HCT116 (cell line): ENCODE measurements around the gene RPL26. TPM values are rescaled to one million over a fixed set of nuclear protein-coding genes. Genes with fewer than 3 reads are reported as not detected.

Experiments
- ATAC-seq: fragments of 200-7000 bp; cut with Tn5 transposase; 2 replicates; pipeline ENCODE4 v1.9.1; 2020; ENCODE audit warnings: mild to moderate bottlenecking, moderate library complexity
- BruUV-seq: library from RNA; stranded (reverse); fragments of 400-500 nt; replicated peaks from 2 replicates; lab custom pipeline; 2021; lab: Mats Ljungman, UMichigan
- CTCF ChIA-PET: fragments of 300-600 bp; sonication (Branson Sonifier 250); formaldehyde crosslinking; loops from one replicate; lab custom pipeline; 2021; ENCODE audit warnings: antibody characterized with exemption; lab: Charles Lee
- POLR2A ChIA-PET: fragments of 300-600, 350-600 bp; sonication (Branson Sonifier 250); formaldehyde crosslinking; loops from one replicate; lab custom pipeline; 2021; ENCODE audit warnings: antibody characterized with exemption; lab: Charles Lee
- RAD21 ChIA-PET, 2 experiments: fragments of 300-600 bp; sonication (Branson Sonifier 250); formaldehyde crosslinking; loops; one replicate each; lab custom pipeline; 2023; ENCODE audit warnings: low total read pairs in 2 of 2; ENCODE audit not compliant: uncharacterized antibody in 2 of 2, unreplicated experiment in 2 of 2, low non-redundant PET in 1 of 2; lab: Charles Lee
- DNase-seq: peaks from one replicate; pipeline ENCODE4 v3.0.0-alpha.2; 2010; ENCODE audit warnings: low read depth, low spot score
- H2AFZ ChIP-seq: fragments of 200-600 bp; shearing (Covaris generic), sonication (generic); 2 replicates; pipeline ENCODE4 v1.6.1; 2017; ENCODE audit warnings: low read depth, mixed run types, mixed read lengths, antibody characterized with exemption, low read length; ENCODE audit not compliant: poor library complexity, severe bottlenecking
- H3K27ac ChIP-seq: 2 replicates; pipeline ENCODE4 v1.5.1; 2012; ENCODE audit warnings: low read depth, low read length
- H3K27me3 ChIP-seq: fragments of 200-600 bp; sonication (generic); 2 replicates; pipeline ENCODE4 v1.6.1; 2016; ENCODE audit warnings: mixed run types, low read length, mixed read lengths; ENCODE audit not compliant: insufficient read depth
- H3K36me3 ChIP-seq, 2 experiments: fragments of 200-500 bp in 1 of 2; fragments of 200-600 bp in 1 of 2; sonication (Bioruptor generic) in 1 of 2; sonication (generic) in 1 of 2; 2 replicates each; pipeline versions ENCODE4 v1.5.1 to v1.6.1; 2014 to 2016; ENCODE audit warnings: low read length in 2 of 2, inconsistent platforms in 1 of 2, mixed read lengths in 1 of 2, mixed run types in 1 of 2; ENCODE audit not compliant: insufficient read depth in 2 of 2, control insufficient read depth in 1 of 2
- H3K4me1 ChIP-seq, 2 experiments: fragments of 200-600 bp in 1 of 2; sonication (generic) in 1 of 2; 2 replicates each; pipeline versions ENCODE4 v1.5.1 to v1.6.1; 2012 to 2017; ENCODE audit warnings: low read length in 2 of 2, inconsistent platforms in 1 of 2, mild to moderate bottlenecking in 1 of 2, mixed read lengths in 1 of 2, mixed run types in 1 of 2, moderate library complexity in 1 of 2; ENCODE audit not compliant: insufficient read depth in 2 of 2, control insufficient read depth in 1 of 2
- H3K4me2 ChIP-seq: fragments of 200-600 bp; sonication (generic); 2 replicates; pipeline ENCODE4 v1.6.1; 2017; ENCODE audit warnings: mixed run types, low read length, mixed read lengths
- H3K4me3 ChIP-seq, 2 experiments: fragments of 200-600 bp in 1 of 2; sonication (generic) in 1 of 2; replicated peaks in 1 of 2; 2 replicates each; pipeline ENCODE4 v1.5.1; 2011 to 2016; ENCODE audit warnings: low read length in 2 of 2, control low read depth in 1 of 2, low read depth in 1 of 2, mild to moderate bottlenecking in 1 of 2, mixed read lengths in 1 of 2, mixed run types in 1 of 2
- H3K79me2 ChIP-seq: fragments of 200-600 bp; sonication (generic); 2 replicates; pipeline ENCODE4 v1.6.1; 2017; ENCODE audit warnings: mild to moderate bottlenecking, mixed run types, low read length, moderate library complexity, mixed read lengths; ENCODE audit not compliant: insufficient read depth
- H3K9ac ChIP-seq: fragments of 200-600 bp; sonication (generic); 2 replicates; pipeline ENCODE4 v1.6.1; 2016; ENCODE audit warnings: low read length, mixed read lengths
- H3K9me2 ChIP-seq: fragments of 200-600 bp; sonication (generic), shearing (Covaris generic); 2 replicates; pipeline ENCODE4 v1.6.1; 2017; ENCODE audit warnings: mixed run types, mild to moderate bottlenecking, moderate library complexity; ENCODE audit not compliant: insufficient read depth
- H3K9me3 ChIP-seq, 2 experiments: fragments of 200-500 bp in 1 of 2; fragments of 200-600 bp in 1 of 2; sonication (Bioruptor generic) in 1 of 2; sonication (generic) in 1 of 2; 2 replicates each; pipeline ENCODE4 v1.6.1; 2014 to 2017; ENCODE audit warnings: low read length in 2 of 2, mixed read lengths in 2 of 2, inconsistent platforms in 1 of 2, low read depth in 1 of 2, mild to moderate bottlenecking in 1 of 2, mixed run types in 1 of 2, moderate library complexity in 1 of 2; ENCODE audit not compliant: control insufficient read depth in 1 of 2, insufficient read depth in 1 of 2
- H4K20me1 ChIP-seq: fragments of 200-600 bp; sonication (generic), shearing (Covaris generic); 2 replicates; pipeline ENCODE4 v1.6.1; 2017; ENCODE audit warnings: mixed run types, mild to moderate bottlenecking, moderate library complexity; ENCODE audit not compliant: insufficient read depth
- CBX3 ChIP-seq: IDR thresholded peaks from 2 replicates; pipeline ENCODE4 v1.6.1; 2012; ENCODE audit warnings: low read depth
- CEBPB ChIP-seq: IDR thresholded peaks from 2 replicates; pipeline ENCODE4 v1.6.1; 2012; ENCODE audit warnings: low read depth
- CTCF ChIP-seq, 3 experiments: fragments of 200-600 bp in 1 of 3; sonication (generic) in 1 of 3; IDR thresholded peaks in 2 of 3; conservative IDR thresholded peaks in 1 of 3; 2 replicates each; pipeline ENCODE4 v1.5.1; 2012 to 2017; ENCODE audit warnings: low read depth in 2 of 3, low read length in 2 of 3, antibody characterized with exemption in 1 of 3, borderline replicate concordance in 1 of 3, control low read depth in 1 of 3, mild to moderate bottlenecking in 1 of 3, mixed read lengths in 1 of 3, mixed run types in 1 of 3, moderate library complexity in 1 of 3; ENCODE audit not compliant: insufficient read depth in 1 of 3
- EGR1 ChIP-seq: IDR thresholded peaks from 2 replicates; pipeline ENCODE4 v1.6.1; 2012; ENCODE audit warnings: low read depth
- EZH2 ChIP-seq: fragments of 200-600 bp; sonication (generic); IDR thresholded peaks from 2 replicates; pipeline ENCODE4 v1.6.1; 2017; ENCODE audit warnings: antibody characterized with exemption, mixed run types
- EZH2phosphoT487 ChIP-seq: fragments of 200-600 bp; IDR thresholded peaks from 2 replicates; pipeline ENCODE4 v1.6.1; 2018; ENCODE audit warnings: antibody characterized with exemption, borderline replicate concordance
- FOSL1 ChIP-seq: IDR thresholded peaks from 2 replicates; pipeline ENCODE4 v1.6.1; 2012; ENCODE audit warnings: low read depth
- JUND ChIP-seq: IDR thresholded peaks from 2 replicates; pipeline ENCODE4 v1.6.1; 2012
- POLR2AphosphoS5 ChIP-seq: IDR thresholded peaks from 2 replicates; pipeline ENCODE4 v1.6.1; 2011; ENCODE audit warnings: mild to moderate bottlenecking, low read depth, low read length, moderate library complexity
- RAD21 ChIP-seq: IDR thresholded peaks from 2 replicates; pipeline ENCODE4 v1.6.1; 2012; ENCODE audit warnings: low read depth, mild to moderate bottlenecking
- SIN3A ChIP-seq: IDR thresholded peaks from 2 replicates; pipeline ENCODE4 v1.6.1; 2012; ENCODE audit warnings: low read depth
- SP1 ChIP-seq: IDR thresholded peaks from 2 replicates; pipeline ENCODE4 v1.6.1; 2012; ENCODE audit warnings: low read depth
- YY1 ChIP-seq: IDR thresholded peaks from 2 replicates; pipeline ENCODE4 v1.6.1; 2011; ENCODE audit warnings: low read length, low read depth, moderate library complexity, mild to moderate bottlenecking; ENCODE audit not compliant: insufficient replicate concordance; ENCODE audit errors: extremely low read depth
- ZBTB33 ChIP-seq: IDR thresholded peaks from 2 replicates; pipeline ENCODE4 v1.6.1; 2011; ENCODE audit warnings: mild to moderate bottlenecking, low read length, moderate library complexity; ENCODE audit not compliant: insufficient replicate concordance; ENCODE audit errors: extremely low read depth
- ZFX ChIP-seq: fragments of 450-650 bp; IDR thresholded peaks from 2 replicates; pipeline ENCODE4 v1.6.1; 2017
- ZNF274 ChIP-seq: fragments of 200-500 bp; sonication (Bioruptor generic); IDR thresholded peaks from 2 replicates; pipeline ENCODE4 v1.6.1; 2014; ENCODE audit warnings: mild to moderate bottlenecking, low read depth, low read length, inconsistent platforms
- intact Hi-C: fragments of 100-400 bp; cut with micrococcal nuclease; formaldehyde crosslinking; loops from 2 replicates; pipeline ENCODE4 v1.10.0; 2022
- total RNA-seq: library from RNA; stranded (reverse); gene quantifications from one replicate; pipeline ENCODE4 v1.2.1, GENCODE V29; 2021; ENCODE audit not compliant: unreplicated experiment
- TF ChIP-seq, protein P1 (sequence below): IDR thresholded peaks from 2 replicates; pipeline ENCODE4 v1.6.1; 2012
- TF ChIP-seq, protein P2 (sequence below): IDR thresholded peaks from 2 replicates; pipeline ENCODE4 v1.6.1; 2012; ENCODE audit warnings: low read depth

Gene RPL26
- total RNA-seq, 1 experiment from 2014 or later: 2,603 TPM

DNA sequence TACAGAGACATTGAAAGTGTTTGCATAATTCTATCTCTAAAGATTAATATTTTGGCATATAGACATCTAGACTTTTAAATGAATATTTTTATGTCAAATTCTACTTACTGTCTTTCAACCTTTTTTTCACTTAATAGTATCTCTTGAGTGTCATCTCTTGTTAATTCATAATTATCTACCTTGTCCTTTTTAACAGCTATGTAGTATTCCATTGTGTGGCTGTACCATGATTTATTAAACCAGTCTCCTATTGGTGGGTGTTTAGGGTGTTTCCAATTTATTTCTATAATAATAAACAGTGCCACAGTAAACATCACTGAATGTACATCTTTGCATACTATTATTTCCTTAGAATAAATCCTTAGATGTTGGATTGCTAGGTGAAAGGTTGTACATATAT lies 30.9 kb upstream of the RPL26 start:
- Histone ChIP-seq H2AFZ (no peak overlapping the region), H3K4me2 (no peak overlapping the region), H3K9ac (no peak overlapping the region), H3K27me3 (peaks cover 6% of the 10 kb centered on the region; the same call in 1 of the 2 replicates), H4K20me1 (no peaks in the 10 kb centered on the region), H3K9me2 (no peaks in the 10 kb centered on the region), H3K4me1 (peaks cover 2 to 17% of the 10 kb centered on the region in 2 experiments; a peak in 3 of 4 replicates), H3K4me3 (no peak overlapping the region), H3K36me3 (no peaks in the 10 kb centered on the region), H3K79me2 (no peaks in the 10 kb centered on the region), H3K27ac (no peak overlapping the region), H3K9me3 (no peaks in the 10 kb centered on the region)
- no peak for DNase-seq
- no peak for ATAC-seq
- CTCF ChIA-PET: no interaction called here
- no TSS peak for BruUV-seq
- RAD21 ChIA-PET: no interaction called here
- intact Hi-C loops: no loop called here
- POLR2A ChIA-PET: no interaction called here
- no peak for TF ChIP-seq ZNF274
- TF ChIP-seq CEBPB: no peak
- TF ChIP-seq EZH2phosphoT487: no peak
- TF ChIP-seq RAD21: no peak
- TF ChIP-seq JUND: no peak
- no peak for TF ChIP-seq POLR2AphosphoS5
- TF ChIP-seq CTCF (IDR thresholded peaks at IDR 0.05 in 2 of 3, conservative IDR thresholded peaks at IDR 0.05 in 1 of 3; ENCODE audit: borderline replicate concordance in 1 of 3, insufficient read depth in 1 of 3, low read depth in 2 of 3, low read length in 2 of 3): no peak
- TF ChIP-seq YY1: no peak
- no peak for TF ChIP-seq ZFX
- TF ChIP-seq, protein P1, sequence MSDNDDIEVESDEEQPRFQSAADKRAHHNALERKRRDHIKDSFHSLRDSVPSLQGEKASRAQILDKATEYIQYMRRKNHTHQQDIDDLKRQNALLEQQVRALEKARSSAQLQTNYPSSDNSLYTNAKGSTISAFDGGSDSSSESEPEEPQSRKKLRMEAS: no peak
- no peak for TF ChIP-seq SP1
- TF ChIP-seq CBX3: no peak
- no peak for TF ChIP-seq EGR1
- no peak for TF ChIP-seq ZBTB33
- no peak for TF ChIP-seq EZH2
- TF ChIP-seq FOSL1: no peak
- TF ChIP-seq, protein P2, sequence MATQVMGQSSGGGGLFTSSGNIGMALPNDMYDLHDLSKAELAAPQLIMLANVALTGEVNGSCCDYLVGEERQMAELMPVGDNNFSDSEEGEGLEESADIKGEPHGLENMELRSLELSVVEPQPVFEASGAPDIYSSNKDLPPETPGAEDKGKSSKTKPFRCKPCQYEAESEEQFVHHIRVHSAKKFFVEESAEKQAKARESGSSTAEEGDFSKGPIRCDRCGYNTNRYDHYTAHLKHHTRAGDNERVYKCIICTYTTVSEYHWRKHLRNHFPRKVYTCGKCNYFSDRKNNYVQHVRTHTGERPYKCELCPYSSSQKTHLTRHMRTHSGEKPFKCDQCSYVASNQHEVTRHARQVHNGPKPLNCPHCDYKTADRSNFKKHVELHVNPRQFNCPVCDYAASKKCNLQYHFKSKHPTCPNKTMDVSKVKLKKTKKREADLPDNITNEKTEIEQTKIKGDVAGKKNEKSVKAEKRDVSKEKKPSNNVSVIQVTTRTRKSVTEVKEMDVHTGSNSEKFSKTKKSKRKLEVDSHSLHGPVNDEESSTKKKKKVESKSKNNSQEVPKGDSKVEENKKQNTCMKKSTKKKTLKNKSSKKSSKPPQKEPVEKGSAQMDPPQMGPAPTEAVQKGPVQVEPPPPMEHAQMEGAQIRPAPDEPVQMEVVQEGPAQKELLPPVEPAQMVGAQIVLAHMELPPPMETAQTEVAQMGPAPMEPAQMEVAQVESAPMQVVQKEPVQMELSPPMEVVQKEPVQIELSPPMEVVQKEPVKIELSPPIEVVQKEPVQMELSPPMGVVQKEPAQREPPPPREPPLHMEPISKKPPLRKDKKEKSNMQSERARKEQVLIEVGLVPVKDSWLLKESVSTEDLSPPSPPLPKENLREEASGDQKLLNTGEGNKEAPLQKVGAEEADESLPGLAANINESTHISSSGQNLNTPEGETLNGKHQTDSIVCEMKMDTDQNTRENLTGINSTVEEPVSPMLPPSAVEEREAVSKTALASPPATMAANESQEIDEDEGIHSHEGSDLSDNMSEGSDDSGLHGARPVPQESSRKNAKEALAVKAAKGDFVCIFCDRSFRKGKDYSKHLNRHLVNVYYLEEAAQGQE: no peak
- no peak for TF ChIP-seq SIN3A
